T-cell (primary cell): ENCODE measurements around the gene PLEKHG1. TPM values are rescaled to one million over a fixed set of nuclear protein-coding genes. Genes with fewer than 3 reads are reported as not detected.

Experiments
- ATAC-seq, 4 experiments: fragments of 200-7000 bp in 3 of 4; fragments of 150-1000 bp in 1 of 4; cut with Tn5 transposase; replicated peaks in 1 of 4; 1 replicate in 3 of 4; 2 replicates in 1 of 4; pipeline ENCODE4 v1.10.0; 2021; ENCODE audit warnings: moderate library complexity in 3 of 4, mild to moderate bottlenecking in 2 of 4, moderate number of reproducible peaks in 1 of 4
- CTCF ChIA-PET, 2 donors: fragments of 300-600 bp; sonication (Branson Sonifier 250); formaldehyde crosslinking; loops; one replicate each; lab custom pipeline; 2022; ENCODE audit warnings: antibody characterized with exemption in 2 of 2; lab: Charles Lee
- POLR2A ChIA-PET, 2 donors: fragments of 300-600 bp; sonication (Branson Sonifier 250); formaldehyde crosslinking; loops; one replicate each; lab custom pipeline; 2022; ENCODE audit warnings: antibody characterized with exemption in 2 of 2; lab: Charles Lee
- DNase-seq, 35 experiments: peaks; one replicate each; pipeline versions ENCODE4 v3.0.0 to v3.0.0-alpha.2; 2013 to 2023
- H3K27ac ChIP-seq: one replicate; pipeline ENCODE4 v1.5.1; 2013; ENCODE audit warnings: low read length
- H3K27me3 ChIP-seq, 2 experiments: replicated peaks in 1 of 2; 1 replicate in 1 of 2; 2 replicates in 1 of 2; pipeline versions ENCODE4 v1.6.1 to v1.7.0; 2013; ENCODE audit warnings: low read length in 1 of 2, mixed read lengths in 1 of 2; ENCODE audit not compliant: control insufficient read depth in 2 of 2, insufficient read depth in 2 of 2; ENCODE audit errors: extremely low read depth in 1 of 2
- H3K36me3 ChIP-seq, 2 donors: 1 replicate in 1 of 2; 2 replicates in 1 of 2; pipeline versions ENCODE4 v1.6.1 to v1.7.0; 2013; ENCODE audit warnings: low read length in 1 of 2; ENCODE audit not compliant: control insufficient read depth in 2 of 2, insufficient read depth in 1 of 2; ENCODE audit errors: extremely low read depth in 1 of 2
- H3K4me1 ChIP-seq, 2 experiments: 1 replicate in 1 of 2; 2 replicates in 1 of 2; pipeline versions ENCODE4 v1.6.1 to v1.7.0; 2013; ENCODE audit warnings: low read length in 2 of 2, mixed read lengths in 1 of 2; ENCODE audit not compliant: insufficient read depth in 2 of 2, control insufficient read depth in 1 of 2; ENCODE audit errors: extremely low read depth in 1 of 2
- H3K4me3 ChIP-seq, 2 donors: 1 replicate in 1 of 2; 2 replicates in 1 of 2; pipeline versions ENCODE4 v1.5.1 to v1.7.0; 2013; ENCODE audit warnings: mild to moderate bottlenecking in 2 of 2, low read length in 1 of 2, moderate library complexity in 1 of 2; ENCODE audit not compliant: control insufficient read depth in 1 of 2; ENCODE audit errors: extremely low read depth in 1 of 2
- H3K9me3 ChIP-seq: 2 replicates; pipeline ENCODE4 v1.7.0; 2013
- H3K27ac Mint-ChIP-seq, 2 donors: one replicate each; pipeline ENCODE4 v1.8.0; 2020 to 2021; ENCODE audit warnings: mild to moderate bottlenecking in 2 of 2, mixed read lengths in 2 of 2
- H3K27me3 Mint-ChIP-seq, 2 donors: one replicate each; pipeline ENCODE4 v1.8.0; 2021 to 2022; ENCODE audit warnings: mixed read lengths in 2 of 2
- H3K36me3 Mint-ChIP-seq: one replicate; pipeline ENCODE4 v1.8.0; 2021; ENCODE audit warnings: mixed read lengths
- H3K4me1 Mint-ChIP-seq, 3 donors: one replicate each; pipeline ENCODE4 v1.8.0; 2020 to 2022; ENCODE audit warnings: mixed read lengths in 3 of 3, mild to moderate bottlenecking in 1 of 3
- H3K4me3 Mint-ChIP-seq, 3 donors: one replicate each; pipeline ENCODE4 v1.8.0; 2020 to 2022; ENCODE audit warnings: mild to moderate bottlenecking in 3 of 3, mixed read lengths in 3 of 3, moderate library complexity in 3 of 3
- H3K9me3 Mint-ChIP-seq, 3 donors: one replicate each; pipeline ENCODE4 v1.8.0; 2020 to 2022; ENCODE audit warnings: mixed read lengths in 3 of 3
- WGBS: methylation state at CpG from one replicate; pipeline ENCODE4 v1.1.5; 2013; ENCODE audit warnings: missing lambda C conversion rate; ENCODE audit not compliant: insufficient coverage; 5-methylcytosine and 5-hydroxymethylcytosine counted together
- total RNA-seq, 35 experiments: library from RNA in 6 of 35; stranded (reverse) in 6 of 35; fragments of 120-200 nt in 1 of 35; gene quantifications; one replicate each; pipeline versions ENCODE4 v1.2.1 to v1.2.4 and lab custom pipeline; 2013 to 2026

The PLEKHG1 gene
- total RNA-seq, 5 donors from 2014 or later (not counting 1 experiment from before 2014, with no cell fraction given) = 2.5 to 18.4 (median 5.4) TPM

DNA sequence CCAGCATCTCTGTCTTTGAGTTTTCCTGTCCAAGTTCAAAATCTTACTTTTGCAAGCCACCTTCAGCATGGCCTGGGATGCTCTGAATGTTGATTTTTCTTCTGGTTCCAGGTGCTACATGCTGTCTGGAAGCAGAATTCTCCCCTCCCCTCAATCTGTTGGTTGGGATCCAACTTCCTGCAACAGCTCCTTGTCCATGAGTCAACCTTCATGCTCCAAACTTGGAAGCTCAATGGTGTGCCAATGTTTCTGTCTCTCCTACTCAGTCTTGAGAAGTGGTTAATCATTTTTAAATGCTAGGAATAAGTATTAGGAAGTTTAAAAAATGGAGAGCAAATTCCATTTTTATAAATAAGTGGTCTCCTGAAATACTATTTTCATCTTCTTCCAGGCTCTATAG is 33.2 kb upstream of the PLEKHG1 start:
- DNase-seq = no peak
- H3K9me3 ChIP-seq = no peaks in the 10 kb centered on the region
- Mint-ChIP-seq H3K4me3 (no peak overlapping the region), H3K4me1 (no peaks in the 10 kb centered on the region), H3K9me3 (no peaks in the 10 kb centered on the region), H3K36me3 (no peaks in the 10 kb centered on the region), H3K27ac (no peak overlapping the region), H3K27me3 (peaks cover 0 to 7% of the 10 kb centered on the region in 2 donors)
- H3K4me3 ChIP-seq = no peak overlapping the region
- H3K27me3 ChIP-seq = peaks cover 0 to 2% of the 10 kb centered on the region in 2 experiments
- no peaks in the 10 kb centered on the region for H3K4me1 ChIP-seq
- no peak for ATAC-seq
- POLR2A ChIA-PET = interaction anchor here in 1 of 2 donors (0.6 kb wide), 1 partner anchor 242 kb away, joined by 4 read pairs; no protein-coding TSS in a partner anchor
- CTCF ChIA-PET = no interaction called here
- H3K27ac ChIP-seq = no peak overlapping the region
- no peaks in the 10 kb centered on the region for H3K36me3 ChIP-seq

DNA sequence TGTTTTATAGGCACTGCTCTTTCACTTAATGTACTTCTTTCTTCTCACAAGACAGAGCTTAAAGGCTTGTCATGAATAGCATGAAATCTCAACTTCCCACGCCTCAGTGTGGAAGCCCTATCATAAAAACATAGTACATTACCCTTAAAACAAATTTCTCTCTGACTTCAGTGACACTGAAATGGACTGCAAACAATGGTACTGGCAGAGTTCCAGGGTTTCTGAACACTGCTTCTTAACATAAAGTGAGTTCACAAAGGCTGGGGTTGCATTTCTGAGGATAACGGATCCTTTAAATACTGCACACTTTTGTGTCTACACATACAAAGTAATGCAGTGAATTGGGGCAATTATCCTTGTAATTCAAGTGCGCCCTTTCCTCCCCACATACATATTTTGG is 32.3 kb upstream of the PLEKHG1 start:
- Mint-ChIP-seq H3K4me1 (no peaks in the 10 kb centered on the region), H3K27ac (no peak overlapping the region), H3K27me3 (peaks cover 1 to 10% of the 10 kb centered on the region in 2 donors), H3K4me3 (no peak overlapping the region), H3K9me3 (no peaks in the 10 kb centered on the region), H3K36me3 (no peaks in the 10 kb centered on the region)
- DNase-seq = no peak
- H3K9me3 ChIP-seq = no peaks in the 10 kb centered on the region
- no peak for ATAC-seq
- 100% methylated on average over 1 of the region's 3 CpGs for WGBS
- CTCF ChIA-PET = no interaction called here
- H3K27ac ChIP-seq = no peak overlapping the region
- no peaks in the 10 kb centered on the region for H3K36me3 ChIP-seq
- peaks cover 0 to 2% of the 10 kb centered on the region in 2 experiments for H3K27me3 ChIP-seq
- POLR2A ChIA-PET = no interaction called here
- H3K4me3 ChIP-seq = no peak overlapping the region
- no peaks in the 10 kb centered on the region for H3K4me1 ChIP-seq

DNA sequence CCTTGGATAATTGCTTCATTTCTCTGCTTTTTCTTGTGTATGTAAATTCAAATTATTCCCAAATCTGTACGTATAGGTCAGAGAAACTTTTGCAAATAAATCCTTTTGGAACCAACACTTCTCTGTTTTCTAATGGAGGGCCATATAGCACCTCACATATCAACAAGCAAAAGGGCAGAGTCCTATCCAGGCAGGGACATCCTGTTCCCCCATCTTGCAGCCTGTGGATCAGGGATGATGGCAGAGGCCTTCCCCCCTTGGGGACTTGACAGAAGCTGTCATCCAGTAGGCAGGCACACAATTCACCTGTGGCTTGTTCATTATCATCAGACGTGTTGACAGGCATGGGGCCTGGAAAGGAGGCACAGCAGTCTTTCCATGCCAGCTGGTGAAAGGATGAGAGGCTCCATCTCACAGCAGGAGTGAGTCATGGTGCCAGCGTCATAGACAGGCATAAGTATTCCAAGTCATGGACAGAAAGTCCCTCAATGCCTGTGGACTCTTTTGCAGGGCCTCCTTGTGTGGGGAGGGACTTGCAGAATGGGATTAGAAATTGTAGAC is 31.8 kb upstream of the PLEKHG1 start:
- peaks cover 6 to 15% of the 10 kb centered on the region in 2 donors for H3K27me3 Mint-ChIP-seq

GRCh38 chr6:150568560-150568959 is 31.1 kb upstream of the PLEKHG1 start:
- no peaks in the 10 kb centered on the region for H3K4me1 Mint-ChIP-seq
- Histone ChIP-seq H3K36me3 (no peaks in the 10 kb centered on the region), H3K27ac (no peak overlapping the region), H3K27me3 (peaks cover 0 to 10% of the 10 kb centered on the region in 2 experiments), H3K9me3 (no peaks in the 10 kb centered on the region), H3K4me1 (peaks cover 0 to 2% of the 10 kb centered on the region in 2 experiments), H3K4me3 (no peak overlapping the region)
- H3K4me3 Mint-ChIP-seq = no peak overlapping the region
- POLR2A ChIA-PET = no interaction called here
- no peaks in the 10 kb centered on the region for H3K9me3 Mint-ChIP-seq
- 94% methylated on average over 2 of the region's 3 CpGs for whole genome bisulfite sequencing
- H3K36me3 Mint-ChIP-seq = no peaks in the 10 kb centered on the region
- ATAC-seq (no peak), DNase-seq (no peak)
- CTCF ChIA-PET = no interaction called here
- no peak overlapping the region for H3K27ac Mint-ChIP-seq
- H3K27me3 Mint-ChIP-seq = peaks cover 8 to 20% of the 10 kb centered on the region in 2 donors

More for the DNA sequence above, 31.8 kb upstream of the PLEKHG1 start:
- Mint-ChIP-seq H3K36me3 (no peaks in the 10 kb centered on the region), H3K27ac (no peak overlapping the region), H3K4me1 (no peaks in the 10 kb centered on the region), H3K9me3 (no peaks in the 10 kb centered on the region), H3K4me3 (no peak overlapping the region)
- POLR2A ChIA-PET = no interaction called here
- no peaks in the 10 kb centered on the region for H3K36me3 ChIP-seq
- DNase-seq (no peak), ATAC-seq (no peak)
- peaks cover 0 to 4% of the 10 kb centered on the region in 2 experiments for H3K27me3 ChIP-seq
- no peaks in the 10 kb centered on the region for H3K9me3 ChIP-seq
- H3K4me1 ChIP-seq = no peaks in the 10 kb centered on the region
- CTCF ChIA-PET = no interaction called here
- H3K27ac ChIP-seq = no peak overlapping the region
- WGBS = 52% methylated on average over 2 of the region's 3 CpGs
- no peak overlapping the region for H3K4me3 ChIP-seq

GRCh38 chr6:150569161-150569560 is 30.5 kb upstream of the PLEKHG1 start:
- H3K27ac ChIP-seq = no peak overlapping the region
- H3K9me3 ChIP-seq = no peaks in the 10 kb centered on the region
- Mint-ChIP-seq H3K27me3 (peaks cover 11 to 25% of the 10 kb centered on the region in 2 donors), H3K4me3 (no peak overlapping the region), H3K36me3 (no peaks in the 10 kb centered on the region), H3K9me3 (no peaks in the 10 kb centered on the region), H3K4me1 (no peaks in the 10 kb centered on the region), H3K27ac (no peak overlapping the region)
- peaks cover 0 to 2% of the 10 kb centered on the region in 2 experiments for H3K4me1 ChIP-seq
- no peaks in the 10 kb centered on the region for H3K36me3 ChIP-seq
- no peak overlapping the region for H3K4me3 ChIP-seq
- WGBS = no CpG with 5 or more reads among the region's 2 CpGs
- peaks cover 0 to 10% of the 10 kb centered on the region in 2 experiments for H3K27me3 ChIP-seq
- POLR2A ChIA-PET = interaction anchor here in 1 of 2 donors (0.7 kb wide), 1 partner anchor 601 kb away, joined by 3 read pairs; no protein-coding TSS in a partner anchor
- DNase-seq (no peak), ATAC-seq (no peak)
- CTCF ChIA-PET = no interaction called here

DNA sequence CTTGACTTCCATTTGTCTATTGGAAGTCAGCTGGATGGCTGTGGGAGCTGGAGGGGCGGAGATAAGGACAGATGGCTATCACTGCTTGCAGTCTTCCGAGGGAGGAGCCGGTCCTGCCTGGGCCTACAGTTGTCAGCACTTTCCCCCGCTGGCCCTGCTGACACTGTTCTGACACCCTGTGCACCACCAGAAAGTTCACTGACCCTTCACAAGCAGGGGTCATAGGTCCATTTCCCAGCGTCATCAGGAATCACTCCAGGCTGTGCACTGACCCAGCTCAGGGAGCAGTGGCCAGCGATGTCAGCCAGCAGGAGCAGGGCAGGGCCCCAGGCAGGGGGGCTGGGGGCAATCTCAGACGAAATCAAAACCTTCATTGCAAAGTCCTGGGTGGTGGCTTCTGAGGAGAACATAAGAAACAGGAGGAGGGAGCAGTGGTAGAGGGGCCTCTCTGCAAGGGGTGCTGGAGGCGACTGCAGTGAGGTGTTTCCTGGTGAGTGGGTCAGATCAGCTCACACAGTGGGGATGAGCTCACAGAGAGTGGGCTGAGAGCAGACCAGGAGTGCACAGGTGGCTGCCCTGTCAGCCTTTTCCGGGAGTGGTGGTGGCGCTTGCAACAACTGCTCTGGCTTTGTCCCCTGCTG is 26.5 kb upstream of the PLEKHG1 start:
- Histone ChIP-seq H3K4me1 (peaks cover 0 to 2% of the 10 kb centered on the region in 2 experiments), H3K27me3 (peaks cover 0 to 27% of the 10 kb centered on the region in 2 experiments), H3K9me3 (no peaks in the 10 kb centered on the region), H3K4me3 (no peak overlapping the region), H3K36me3 (no peaks in the 10 kb centered on the region), H3K27ac (no peak overlapping the region)
- Mint-ChIP-seq H3K27ac (no peak overlapping the region), H3K36me3 (no peaks in the 10 kb centered on the region), H3K4me1 (peaks cover 0 to 2% (median 0%) of the 10 kb centered on the region in 3 donors), H3K4me3 (no peak overlapping the region), H3K9me3 (no peaks in the 10 kb centered on the region), H3K27me3 (peaks cover 25 to 37% of the 10 kb centered on the region in 2 donors)
- CTCF ChIA-PET = no interaction called here
- POLR2A ChIA-PET = no interaction called here
- ATAC-seq (peak in 1 of 4 experiments; percentile 17), DNase-seq (no peak)
- WGBS = 52% methylated on average over 9 of the region's 10 CpGs
